HEK293 (cell line): ENCODE data around the gene RAB9A.

Experiments
- FEZF1 ChIP-seq: fragments of 450-650 bp; formaldehyde crosslinking; IDR thresholded peaks from 2 replicates; pipeline ENCODE4 v1.5.1; 2016; ENCODE audit warnings: missing biosample characterization, missing genetic modification characterization
- KLF8 ChIP-seq: fragments of 450-650 bp; formaldehyde crosslinking; IDR thresholded peaks from 2 replicates; pipeline ENCODE4 v1.5.1; 2016; ENCODE audit warnings: missing biosample characterization, missing genetic modification characterization
- KLF9 ChIP-seq: fragments of 450-650 bp; formaldehyde crosslinking; IDR thresholded peaks from 2 replicates; pipeline ENCODE4 v1.5.1; 2016; ENCODE audit warnings: missing biosample characterization, missing genetic modification characterization, low read depth
- REPIN1 ChIP-seq: fragments of 450-650 bp; formaldehyde crosslinking; IDR thresholded peaks from 2 replicates; pipeline ENCODE4 v1.5.1; 2017; ENCODE audit warnings: missing biosample characterization, missing genetic modification characterization, low read depth
- SCRT1 ChIP-seq: fragments of 450-650 bp; formaldehyde crosslinking; IDR thresholded peaks from 2 replicates; pipeline ENCODE4 v1.5.1; 2016; ENCODE audit warnings: missing biosample characterization, missing genetic modification characterization, borderline replicate concordance
- TRIM28 ChIP-seq: IDR thresholded peaks from 2 replicates; pipeline ENCODE4 v1.6.1; 2011; ENCODE audit warnings: low read length, control low read depth, borderline replicate concordance
- ZFP69B ChIP-seq: fragments of 450-650 bp; formaldehyde crosslinking; IDR thresholded peaks from 2 replicates; pipeline ENCODE4 v1.5.1; 2016; ENCODE audit warnings: missing biosample characterization, missing genetic modification characterization
- ZNF10 ChIP-seq: fragments of 450-650 bp; formaldehyde crosslinking; IDR thresholded peaks from 2 replicates; pipeline ENCODE4 v1.5.1; 2017; ENCODE audit warnings: missing biosample characterization, missing genetic modification characterization
- ZNF174 ChIP-seq: fragments of 450-650 bp; formaldehyde crosslinking; IDR thresholded peaks from 2 replicates; pipeline ENCODE4 v1.5.0; 2017; ENCODE audit warnings: missing biosample characterization, mild to moderate bottlenecking, missing genetic modification characterization
- ZNF214 ChIP-seq: fragments of 450-650 bp; formaldehyde crosslinking; IDR thresholded peaks from 2 replicates; pipeline ENCODE4 v1.5.1; 2017; ENCODE audit warnings: missing biosample characterization, mild to moderate bottlenecking, missing genetic modification characterization, borderline replicate concordance
- ZNF350 ChIP-seq: fragments of 450-650 bp; formaldehyde crosslinking; IDR thresholded peaks from 2 replicates; pipeline ENCODE4 v1.5.0; 2017; ENCODE audit warnings: missing biosample characterization, mild to moderate bottlenecking, missing genetic modification characterization
- ZNF48 ChIP-seq: fragments of 450-650 bp; formaldehyde crosslinking; IDR thresholded peaks from 2 replicates; pipeline ENCODE4 v1.5.1; 2016; ENCODE audit warnings: missing biosample characterization, missing genetic modification characterization
- ZNF585B ChIP-seq: fragments of 450-650 bp; formaldehyde crosslinking; IDR thresholded peaks from 2 replicates; pipeline ENCODE4 v1.5.1; 2016; ENCODE audit warnings: missing biosample characterization, missing genetic modification characterization
- ZNF621 ChIP-seq: fragments of 450-650 bp; formaldehyde crosslinking; IDR thresholded peaks from 2 replicates; pipeline ENCODE4 v1.5.1; 2017; ENCODE audit warnings: missing biosample characterization, missing genetic modification characterization
- ZNF629 ChIP-seq: fragments of 450-650 bp; formaldehyde crosslinking; IDR thresholded peaks from 2 replicates; pipeline ENCODE4 v1.5.1; 2017; ENCODE audit warnings: missing biosample characterization, missing genetic modification characterization
- ZNF654 ChIP-seq: fragments of 450-650 bp; formaldehyde crosslinking; IDR thresholded peaks from 2 replicates; pipeline ENCODE4 v1.5.1; 2016; ENCODE audit warnings: low read depth, missing biosample characterization, missing genetic modification characterization
- ZNF658 ChIP-seq: fragments of 450-650 bp; formaldehyde crosslinking; IDR thresholded peaks from 2 replicates; pipeline ENCODE4; 2016; ENCODE audit warnings: missing biosample characterization, missing genetic modification characterization
- ZNF660 ChIP-seq: fragments of 450-650 bp; IDR thresholded peaks from 2 replicates; pipeline ENCODE4 v1.5.1; 2018; ENCODE audit warnings: missing biosample characterization, mild to moderate bottlenecking, missing genetic modification characterization
- ZNF791 ChIP-seq: fragments of 450-650 bp; formaldehyde crosslinking; IDR thresholded peaks from 2 replicates; pipeline ENCODE4 v1.5.1; 2016; ENCODE audit warnings: missing biosample characterization, missing genetic modification characterization
- ZSCAN23 ChIP-seq: fragments of 450-650 bp; formaldehyde crosslinking; IDR thresholded peaks from 2 replicates; pipeline ENCODE4 v1.5.1; 2016; ENCODE audit warnings: missing biosample characterization, missing genetic modification characterization
- ZXDB ChIP-seq: fragments of 450-650 bp; formaldehyde crosslinking; IDR thresholded peaks from 2 replicates; pipeline ENCODE4 v1.5.1; 2016; ENCODE audit warnings: missing biosample characterization, missing genetic modification characterization
- TF ChIP-seq, protein P1 (sequence below): fragments of 450-650 bp; formaldehyde crosslinking; IDR thresholded peaks from 2 replicates; pipeline ENCODE4 v1.5.1; 2016; ENCODE audit warnings: missing biosample characterization, missing genetic modification characterization
- TF ChIP-seq, protein P2 (sequence below): fragments of 450-650 bp; formaldehyde crosslinking; optimal IDR thresholded peaks from 2 replicates; pipeline ENCODE3; 2016; ENCODE audit warnings: missing biosample characterization, mild to moderate bottlenecking, missing genetic modification characterization
- TF ChIP-seq, protein P3 (sequence below): fragments of 450-650 bp; formaldehyde crosslinking; IDR thresholded peaks from 2 replicates; pipeline ENCODE4 v1.5.1; 2016; ENCODE audit warnings: missing biosample characterization, missing genetic modification characterization
- TF ChIP-seq, protein P4 (sequence below): fragments of 450-650 bp; formaldehyde crosslinking; IDR thresholded peaks from 2 replicates; pipeline ENCODE4 v1.5.1; 2016; ENCODE audit warnings: missing biosample characterization, missing genetic modification characterization
- TF ChIP-seq, protein P5 (sequence below): fragments of 450-650 bp; formaldehyde crosslinking; IDR thresholded peaks from 2 replicates; pipeline ENCODE4 v1.5.1; 2016; ENCODE audit warnings: missing biosample characterization, missing genetic modification characterization
- TF ChIP-seq, protein P6 (sequence below): fragments of 450-650 bp; formaldehyde crosslinking; IDR thresholded peaks from 2 replicates; pipeline ENCODE4 v1.5.1; 2016; ENCODE audit warnings: missing biosample characterization, missing genetic modification characterization
- TF ChIP-seq, protein P7 (sequence below): fragments of 450-650 bp; formaldehyde crosslinking; IDR thresholded peaks from 2 replicates; pipeline ENCODE4 v1.5.1; 2017; ENCODE audit warnings: missing biosample characterization, missing genetic modification characterization
- TF ChIP-seq, protein P8 (sequence below): fragments of 450-650 bp; formaldehyde crosslinking; IDR thresholded peaks from 2 replicates; pipeline ENCODE4 v1.5.1; 2016; ENCODE audit warnings: missing biosample characterization, missing genetic modification characterization

Gene RAB9A

DNA sequence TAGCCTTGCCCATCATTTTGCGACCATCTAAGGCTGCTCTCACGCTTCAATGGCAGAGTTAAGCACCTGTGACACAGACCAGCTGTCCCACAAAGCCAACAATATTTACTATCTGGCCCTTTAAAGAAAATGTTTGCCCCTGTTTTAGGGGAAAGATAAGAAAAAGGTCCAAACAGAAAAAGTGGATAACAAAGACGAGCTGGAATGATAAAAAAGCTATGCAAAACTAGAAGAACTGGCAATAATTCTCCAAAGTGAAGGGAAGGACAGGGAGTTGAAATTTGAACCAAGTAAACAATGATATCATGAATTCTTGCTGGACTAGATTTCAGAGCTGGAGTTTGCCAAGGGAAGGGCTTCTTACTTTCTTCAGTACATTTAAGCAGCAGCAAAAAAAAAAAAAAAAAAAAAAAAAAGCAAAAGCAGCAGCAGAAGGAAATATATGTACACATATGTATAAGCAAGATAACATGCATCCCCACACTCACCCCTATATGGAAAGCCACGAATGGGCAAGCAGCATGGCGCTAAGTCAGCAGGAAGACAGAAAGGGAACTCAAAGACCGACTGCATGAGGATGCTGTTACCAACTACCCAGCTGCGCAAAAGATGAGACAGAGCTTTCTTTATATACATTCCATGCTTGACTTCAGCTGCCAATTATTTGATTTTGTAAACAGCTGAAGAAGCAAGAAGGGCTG, 33.0 kb downstream of the RAB9A start (continued):
- no peak for TF ChIP-seq ZSCAN23 (tag by site-specific recombination)
- no peak for TF ChIP-seq ZNF791
- TF ChIP-seq KLF8 (tag by site-specific recombination), result no peak
- TF ChIP-seq, protein P1, sequence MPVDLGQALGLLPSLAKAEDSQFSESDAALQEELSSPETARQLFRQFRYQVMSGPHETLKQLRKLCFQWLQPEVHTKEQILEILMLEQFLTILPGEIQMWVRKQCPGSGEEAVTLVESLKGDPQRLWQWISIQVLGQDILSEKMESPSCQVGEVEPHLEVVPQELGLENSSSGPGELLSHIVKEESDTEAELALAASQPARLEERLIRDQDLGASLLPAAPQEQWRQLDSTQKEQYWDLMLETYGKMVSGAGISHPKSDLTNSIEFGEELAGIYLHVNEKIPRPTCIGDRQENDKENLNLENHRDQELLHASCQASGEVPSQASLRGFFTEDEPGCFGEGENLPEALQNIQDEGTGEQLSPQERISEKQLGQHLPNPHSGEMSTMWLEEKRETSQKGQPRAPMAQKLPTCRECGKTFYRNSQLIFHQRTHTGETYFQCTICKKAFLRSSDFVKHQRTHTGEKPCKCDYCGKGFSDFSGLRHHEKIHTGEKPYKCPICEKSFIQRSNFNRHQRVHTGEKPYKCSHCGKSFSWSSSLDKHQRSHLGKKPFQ, result no peak
- no peak for TF ChIP-seq ZNF658 (tag by site-specific recombination)
- no peak for TF ChIP-seq FEZF1 (tag by site-specific recombination)
- TF ChIP-seq, protein P2, sequence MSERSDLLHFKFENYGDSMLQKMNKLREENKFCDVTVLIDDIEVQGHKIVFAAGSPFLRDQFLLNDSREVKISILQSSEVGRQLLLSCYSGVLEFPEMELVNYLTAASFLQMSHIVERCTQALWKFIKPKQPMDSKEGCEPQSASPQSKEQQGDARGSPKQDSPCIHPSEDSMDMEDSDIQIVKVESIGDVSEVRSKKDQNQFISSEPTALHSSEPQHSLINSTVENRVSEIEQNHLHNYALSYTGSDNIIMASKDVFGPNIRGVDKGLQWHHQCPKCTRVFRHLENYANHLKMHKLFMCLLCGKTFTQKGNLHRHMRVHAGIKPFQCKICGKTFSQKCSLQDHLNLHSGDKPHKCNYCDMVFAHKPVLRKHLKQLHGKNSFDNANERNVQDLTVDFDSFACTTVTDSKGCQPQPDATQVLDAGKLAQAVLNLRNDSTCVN (tag by site-specific recombination), result no peak
- no peak for TF ChIP-seq ZNF48 (tag by site-specific recombination)
- no peak for TF ChIP-seq ZNF174
- TF ChIP-seq ZNF660 (tag by site-specific recombination), result no peak
- TF ChIP-seq, protein P3, sequence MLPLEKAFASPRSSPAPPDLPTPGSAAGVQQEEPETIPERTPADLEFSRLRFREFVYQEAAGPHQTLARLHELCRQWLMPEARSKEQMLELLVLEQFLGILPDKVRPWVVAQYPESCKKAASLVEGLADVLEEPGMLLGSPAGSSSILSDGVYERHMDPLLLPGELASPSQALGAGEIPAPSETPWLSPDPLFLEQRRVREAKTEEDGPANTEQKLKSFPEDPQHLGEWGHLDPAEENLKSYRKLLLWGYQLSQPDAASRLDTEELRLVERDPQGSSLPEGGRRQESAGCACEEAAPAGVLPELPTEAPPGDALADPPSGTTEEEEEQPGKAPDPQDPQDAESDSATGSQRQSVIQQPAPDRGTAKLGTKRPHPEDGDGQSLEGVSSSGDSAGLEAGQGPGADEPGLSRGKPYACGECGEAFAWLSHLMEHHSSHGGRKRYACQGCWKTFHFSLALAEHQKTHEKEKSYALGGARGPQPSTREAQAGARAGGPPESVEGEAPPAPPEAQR (tag by site-specific recombination), result no peak
- TF ChIP-seq ZNF350 (tag by site-specific recombination), result no peak
- TF ChIP-seq, protein P4, sequence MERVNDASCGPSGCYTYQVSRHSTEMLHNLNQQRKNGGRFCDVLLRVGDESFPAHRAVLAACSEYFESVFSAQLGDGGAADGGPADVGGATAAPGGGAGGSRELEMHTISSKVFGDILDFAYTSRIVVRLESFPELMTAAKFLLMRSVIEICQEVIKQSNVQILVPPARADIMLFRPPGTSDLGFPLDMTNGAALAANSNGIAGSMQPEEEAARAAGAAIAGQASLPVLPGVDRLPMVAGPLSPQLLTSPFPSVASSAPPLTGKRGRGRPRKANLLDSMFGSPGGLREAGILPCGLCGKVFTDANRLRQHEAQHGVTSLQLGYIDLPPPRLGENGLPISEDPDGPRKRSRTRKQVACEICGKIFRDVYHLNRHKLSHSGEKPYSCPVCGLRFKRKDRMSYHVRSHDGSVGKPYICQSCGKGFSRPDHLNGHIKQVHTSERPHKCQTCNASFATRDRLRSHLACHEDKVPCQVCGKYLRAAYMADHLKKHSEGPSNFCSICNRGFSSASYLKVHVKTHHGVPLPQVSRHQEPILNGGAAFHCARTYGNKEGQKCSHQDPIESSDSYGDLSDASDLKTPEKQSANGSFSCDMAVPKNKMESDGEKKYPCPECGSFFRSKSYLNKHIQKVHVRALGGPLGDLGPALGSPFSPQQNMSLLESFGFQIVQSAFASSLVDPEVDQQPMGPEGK (tag by site-specific recombination), result no peak
- TF ChIP-seq, protein P5, sequence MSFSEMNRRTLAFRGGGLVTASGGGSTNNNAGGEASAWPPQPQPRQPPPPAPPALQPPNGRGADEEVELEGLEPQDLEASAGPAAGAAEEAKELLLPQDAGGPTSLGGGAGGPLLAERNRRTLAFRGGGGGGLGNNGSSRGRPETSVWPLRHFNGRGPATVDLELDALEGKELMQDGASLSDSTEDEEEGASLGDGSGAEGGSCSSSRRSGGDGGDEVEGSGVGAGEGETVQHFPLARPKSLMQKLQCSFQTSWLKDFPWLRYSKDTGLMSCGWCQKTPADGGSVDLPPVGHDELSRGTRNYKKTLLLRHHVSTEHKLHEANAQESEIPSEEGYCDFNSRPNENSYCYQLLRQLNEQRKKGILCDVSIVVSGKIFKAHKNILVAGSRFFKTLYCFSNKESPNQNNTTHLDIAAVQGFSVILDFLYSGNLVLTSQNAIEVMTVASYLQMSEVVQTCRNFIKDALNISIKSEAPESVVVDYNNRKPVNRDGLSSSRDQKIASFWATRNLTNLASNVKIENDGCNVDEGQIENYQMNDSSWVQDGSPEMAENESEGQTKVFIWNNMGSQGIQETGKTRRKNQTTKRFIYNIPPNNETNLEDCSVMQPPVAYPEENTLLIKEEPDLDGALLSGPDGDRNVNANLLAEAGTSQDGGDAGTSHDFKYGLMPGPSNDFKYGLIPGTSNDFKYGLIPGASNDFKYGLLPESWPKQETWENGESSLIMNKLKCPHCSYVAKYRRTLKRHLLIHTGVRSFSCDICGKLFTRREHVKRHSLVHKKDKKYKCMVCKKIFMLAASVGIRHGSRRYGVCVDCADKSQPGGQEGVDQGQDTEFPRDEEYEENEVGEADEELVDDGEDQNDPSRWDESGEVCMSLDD (tag by site-specific recombination), result no peak
- peak; percentile 16; the same call in 1 of the 2 replicates for TF ChIP-seq SCRT1
- TF ChIP-seq ZNF621 (tag by site-specific recombination), result no peak
- TF ChIP-seq, protein P6, sequence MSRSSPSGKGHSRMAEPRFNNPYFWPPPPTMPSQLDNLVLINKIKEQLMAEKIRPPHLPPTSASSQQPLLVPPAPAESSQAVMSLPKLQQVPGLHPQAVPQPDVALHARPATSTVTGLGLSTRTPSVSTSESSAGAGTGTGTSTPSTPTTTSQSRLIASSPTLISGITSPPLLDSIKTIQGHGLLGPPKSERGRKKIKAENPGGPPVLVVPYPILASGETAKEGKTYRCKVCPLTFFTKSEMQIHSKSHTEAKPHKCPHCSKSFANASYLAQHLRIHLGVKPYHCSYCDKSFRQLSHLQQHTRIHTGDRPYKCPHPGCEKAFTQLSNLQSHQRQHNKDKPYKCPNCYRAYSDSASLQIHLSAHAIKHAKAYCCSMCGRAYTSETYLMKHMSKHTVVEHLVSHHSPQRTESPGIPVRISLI, result peak; percentile 97; the same call in 1 of the 2 replicates
- no peak for TF ChIP-seq ZNF654 (tag by site-specific recombination)
- TF ChIP-seq ZXDB (tag by site-specific recombination), result peak; percentile 61; the same call in 1 of the 2 replicates
- no peak for TF ChIP-seq ZNF585B
- TF ChIP-seq ZNF10 (tag by site-specific recombination), result no peak
- no peak for TF ChIP-seq TRIM28
- TF ChIP-seq ZNF214, result no peak
- TF ChIP-seq ZFP69B (tag by site-specific recombination), result no peak
- TF ChIP-seq ZNF629 (tag by site-specific recombination), result peak; percentile 60; the same call in 1 of the 2 replicates
- no peak for TF ChIP-seq REPIN1
- TF ChIP-seq, protein P7, sequence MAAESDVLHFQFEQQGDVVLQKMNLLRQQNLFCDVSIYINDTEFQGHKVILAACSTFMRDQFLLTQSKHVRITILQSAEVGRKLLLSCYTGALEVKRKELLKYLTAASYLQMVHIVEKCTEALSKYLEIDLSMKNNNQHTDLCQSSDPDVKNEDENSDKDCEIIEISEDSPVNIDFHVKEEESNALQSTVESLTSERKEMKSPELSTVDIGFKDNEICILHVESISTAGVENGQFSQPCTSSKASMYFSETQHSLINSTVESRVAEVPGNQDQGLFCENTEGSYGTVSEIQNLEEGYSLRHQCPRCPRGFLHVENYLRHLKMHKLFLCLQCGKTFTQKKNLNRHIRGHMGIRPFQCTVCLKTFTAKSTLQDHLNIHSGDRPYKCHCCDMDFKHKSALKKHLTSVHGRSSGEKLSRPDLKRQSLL (tag by site-specific recombination), result no peak
- TF ChIP-seq KLF9 (tag by site-specific recombination), result no peak
- TF ChIP-seq, protein P8, sequence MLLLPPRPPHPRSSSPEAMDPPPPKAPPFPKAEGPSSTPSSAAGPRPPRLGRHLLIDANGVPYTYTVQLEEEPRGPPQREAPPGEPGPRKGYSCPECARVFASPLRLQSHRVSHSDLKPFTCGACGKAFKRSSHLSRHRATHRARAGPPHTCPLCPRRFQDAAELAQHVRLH (tag by site-specific recombination), result no peak
